ENCODE data around the gene BNC2.
"Not testable (repeated sequence)": the region's sequence is repeated elsewhere in the genome, so short reads cannot be mapped to it uniquely, and the experiment has no call there.

The BNC2 gene, protein sequence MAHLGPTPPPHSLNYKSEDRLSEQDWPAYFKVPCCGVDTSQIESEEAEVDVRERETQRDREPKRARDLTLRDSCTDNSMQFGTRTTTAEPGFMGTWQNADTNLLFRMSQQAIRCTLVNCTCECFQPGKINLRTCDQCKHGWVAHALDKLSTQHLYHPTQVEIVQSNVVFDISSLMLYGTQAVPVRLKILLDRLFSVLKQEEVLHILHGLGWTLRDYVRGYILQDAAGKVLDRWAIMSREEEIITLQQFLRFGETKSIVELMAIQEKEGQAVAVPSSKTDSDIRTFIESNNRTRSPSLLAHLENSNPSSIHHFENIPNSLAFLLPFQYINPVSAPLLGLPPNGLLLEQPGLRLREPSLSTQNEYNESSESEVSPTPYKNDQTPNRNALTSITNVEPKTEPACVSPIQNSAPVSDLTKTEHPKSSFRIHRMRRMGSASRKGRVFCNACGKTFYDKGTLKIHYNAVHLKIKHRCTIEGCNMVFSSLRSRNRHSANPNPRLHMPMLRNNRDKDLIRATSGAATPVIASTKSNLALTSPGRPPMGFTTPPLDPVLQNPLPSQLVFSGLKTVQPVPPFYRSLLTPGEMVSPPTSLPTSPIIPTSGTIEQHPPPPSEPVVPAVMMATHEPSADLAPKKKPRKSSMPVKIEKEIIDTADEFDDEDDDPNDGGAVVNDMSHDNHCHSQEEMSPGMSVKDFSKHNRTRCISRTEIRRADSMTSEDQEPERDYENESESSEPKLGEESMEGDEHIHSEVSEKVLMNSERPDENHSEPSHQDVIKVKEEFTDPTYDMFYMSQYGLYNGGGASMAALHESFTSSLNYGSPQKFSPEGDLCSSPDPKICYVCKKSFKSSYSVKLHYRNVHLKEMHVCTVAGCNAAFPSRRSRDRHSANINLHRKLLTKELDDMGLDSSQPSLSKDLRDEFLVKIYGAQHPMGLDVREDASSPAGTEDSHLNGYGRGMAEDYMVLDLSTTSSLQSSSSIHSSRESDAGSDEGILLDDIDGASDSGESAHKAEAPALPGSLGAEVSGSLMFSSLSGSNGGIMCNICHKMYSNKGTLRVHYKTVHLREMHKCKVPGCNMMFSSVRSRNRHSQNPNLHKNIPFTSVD

DNA sequence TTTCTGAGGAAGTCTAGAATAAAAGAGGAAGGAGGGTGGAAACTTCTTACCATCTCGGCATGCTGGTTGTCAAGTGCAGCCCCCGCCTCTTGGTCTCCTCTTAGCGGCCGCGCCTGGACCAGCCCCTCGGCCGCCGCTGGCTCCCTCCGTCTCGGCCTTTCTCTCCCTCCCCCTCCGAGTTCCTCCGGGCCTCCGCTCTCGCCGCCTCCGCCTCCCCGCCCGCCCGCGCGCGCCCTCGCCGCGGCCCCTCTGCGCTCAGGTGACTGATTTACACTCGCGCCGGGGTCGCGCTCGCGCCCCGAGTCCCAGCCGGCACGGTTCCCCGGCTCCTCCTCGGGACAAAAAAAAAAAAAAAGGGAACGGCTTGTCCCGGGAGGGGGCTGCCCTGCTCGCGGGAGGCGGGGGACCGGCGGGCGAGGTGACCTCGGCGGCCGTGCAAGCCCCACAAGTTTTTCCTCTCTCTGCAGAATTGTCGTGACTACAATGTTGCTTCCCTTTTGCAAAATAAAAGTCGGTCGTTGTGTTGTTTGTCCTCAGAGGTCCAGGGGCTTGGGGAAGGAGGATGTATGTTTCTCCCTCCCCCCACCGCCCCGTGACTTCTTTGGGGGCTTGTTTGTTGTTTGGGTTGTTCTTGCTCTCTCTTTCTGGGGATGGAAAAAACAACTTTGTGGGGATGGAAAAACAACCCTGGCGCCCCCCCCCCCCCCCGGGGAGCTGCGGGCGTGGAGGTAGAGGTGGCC is at the start of gene BNC2:
Gene BNC2, minus strand, starts transcription at position 75 of the 740 bp plus-strand sequence. Its CDS starts 22 bp downstream, at position 53.
- peak in 7 of 56 donors; percentile 4 to 25 (median 14) for DNase-seq

DNA sequence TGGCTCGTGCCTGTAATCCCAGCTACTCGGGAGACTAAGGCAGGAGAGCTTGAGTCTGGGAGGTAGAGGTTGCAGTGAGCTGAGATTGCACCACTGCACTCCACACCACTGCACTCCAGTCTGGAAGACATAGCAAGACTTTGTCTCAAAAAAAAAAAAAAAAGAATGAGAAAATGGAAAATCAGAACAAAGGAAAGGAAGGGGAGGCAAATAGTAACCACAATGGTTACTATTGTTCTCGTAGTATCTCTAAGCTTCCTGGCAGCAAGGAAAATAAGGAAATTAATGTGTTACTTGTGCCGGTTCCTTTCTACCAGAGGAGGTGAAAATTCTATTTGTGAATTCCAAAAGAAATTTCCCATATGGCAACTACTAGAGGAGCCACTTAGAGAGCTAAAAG is 48.5 kb upstream of the BNC2 start:
- DNase-seq = no peak

DNA sequence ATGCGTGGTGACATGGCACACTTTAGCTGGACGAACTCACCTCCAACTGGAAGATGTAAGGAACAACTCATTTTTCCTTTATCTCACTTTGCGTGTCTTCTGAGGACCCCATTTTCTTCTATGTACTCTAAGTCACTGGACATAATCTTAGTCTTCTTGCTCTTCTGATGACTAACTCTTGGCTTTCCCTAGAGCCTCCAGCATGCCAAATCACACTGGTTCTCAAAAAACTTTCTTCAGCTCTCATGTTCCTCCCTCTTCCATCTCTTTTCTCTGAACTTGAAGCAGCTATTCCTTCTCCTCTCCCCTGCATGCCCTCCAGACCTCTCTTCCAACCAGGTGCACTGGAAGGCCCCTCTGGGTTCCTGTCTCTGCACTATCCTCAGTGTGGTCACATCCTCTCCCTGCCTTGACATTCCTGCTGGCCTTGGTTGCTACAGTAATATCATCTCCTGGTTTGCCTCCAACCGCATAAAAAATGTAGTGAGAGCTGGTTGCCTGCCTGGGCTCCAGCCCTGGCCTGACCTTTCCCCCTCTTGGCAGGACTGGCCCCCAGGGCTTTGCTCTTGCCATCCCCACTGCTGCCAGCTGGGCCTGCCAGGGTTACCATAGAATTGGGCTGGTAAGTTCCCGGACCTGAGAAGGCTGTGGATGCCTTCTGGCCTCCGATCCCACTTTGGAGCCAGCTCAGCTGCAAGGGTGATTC is 44.8 kb upstream of the BNC2 start:
- peak in 12 of 56 donors; percentile 1 to 29 (median 6) for DNase-seq

DNA sequence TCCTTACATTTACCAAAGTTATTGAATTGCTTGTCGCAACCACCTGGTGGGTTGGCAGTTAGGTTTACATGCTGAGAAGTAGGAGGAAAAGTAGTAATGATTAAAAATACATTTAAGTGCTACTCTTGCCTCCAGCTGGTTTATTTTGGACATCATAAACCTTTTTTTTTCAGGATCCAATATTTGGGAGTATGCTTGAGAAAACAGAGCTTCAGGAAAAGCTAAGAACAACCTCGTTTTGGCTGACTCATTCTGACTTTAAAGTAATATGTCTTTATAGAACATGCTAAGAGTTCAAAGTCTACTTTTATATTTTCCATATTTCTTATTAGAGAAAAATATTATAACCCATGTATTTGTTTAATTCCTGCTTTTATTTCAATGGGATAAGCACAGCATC is 41.7 kb upstream of the BNC2 start:
- no peak for DNase-seq

DNA sequence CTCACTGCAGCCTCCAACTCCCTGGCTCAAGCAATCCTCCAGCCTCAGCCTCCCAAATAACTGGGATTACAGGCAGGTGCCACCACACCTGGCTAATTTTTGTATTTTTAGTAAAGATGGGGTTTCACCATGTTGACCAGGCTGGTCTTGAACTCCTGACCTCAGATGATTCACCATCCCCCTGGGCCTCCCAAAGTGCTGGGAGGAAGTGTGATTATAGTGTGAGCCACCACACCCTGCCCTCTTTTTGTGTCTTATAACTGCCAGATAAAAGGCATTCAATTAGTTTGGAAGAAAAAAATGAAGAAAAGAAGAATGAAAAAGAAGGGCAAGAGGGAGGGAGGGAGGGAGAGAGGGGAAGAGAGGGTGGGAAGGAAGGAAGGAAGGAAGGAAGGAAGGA is 37.7 kb upstream of the BNC2 start:
- DNase-seq = not testable (repeated sequence)

DNA sequence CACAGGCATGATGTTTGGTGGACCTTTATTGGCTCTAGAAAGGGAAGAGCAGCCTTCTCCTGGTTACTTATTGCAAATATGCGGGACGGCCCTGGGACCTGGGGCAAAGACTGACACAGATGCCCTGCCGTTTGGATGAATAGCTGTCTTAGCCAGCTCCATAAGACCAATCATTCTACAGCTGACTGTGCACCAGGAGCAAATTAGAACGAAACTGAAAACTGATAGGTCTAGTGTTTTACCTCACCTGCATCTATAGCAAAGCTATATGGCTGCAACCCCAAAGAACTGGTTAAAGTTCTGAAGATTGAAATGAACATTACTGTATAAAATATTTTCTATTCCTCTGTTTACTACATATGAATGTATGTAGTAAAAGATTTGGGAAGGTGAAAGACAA is 34.2 kb upstream of the BNC2 start:
- no peak for DNase-seq

DNA sequence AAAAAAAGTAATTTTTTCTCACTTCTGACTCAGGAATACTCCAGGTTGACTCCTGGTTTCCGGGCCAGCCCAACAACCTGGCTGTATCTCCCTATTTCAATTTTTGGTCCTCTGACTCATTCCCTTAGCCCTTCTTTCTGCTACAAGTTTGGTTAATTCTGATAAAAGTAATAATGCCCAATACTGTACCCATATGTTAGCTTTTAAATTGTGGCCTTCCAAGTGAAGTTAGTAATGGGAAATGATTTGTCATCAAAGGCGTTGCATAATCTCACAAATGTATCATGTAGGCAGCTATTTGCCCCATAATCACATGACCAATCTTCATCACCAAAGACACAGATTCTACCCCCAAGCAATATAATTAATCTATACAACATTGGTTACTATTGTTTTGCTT is 31.1 kb upstream of the BNC2 start:
- DNase-seq = no peak

DNA sequence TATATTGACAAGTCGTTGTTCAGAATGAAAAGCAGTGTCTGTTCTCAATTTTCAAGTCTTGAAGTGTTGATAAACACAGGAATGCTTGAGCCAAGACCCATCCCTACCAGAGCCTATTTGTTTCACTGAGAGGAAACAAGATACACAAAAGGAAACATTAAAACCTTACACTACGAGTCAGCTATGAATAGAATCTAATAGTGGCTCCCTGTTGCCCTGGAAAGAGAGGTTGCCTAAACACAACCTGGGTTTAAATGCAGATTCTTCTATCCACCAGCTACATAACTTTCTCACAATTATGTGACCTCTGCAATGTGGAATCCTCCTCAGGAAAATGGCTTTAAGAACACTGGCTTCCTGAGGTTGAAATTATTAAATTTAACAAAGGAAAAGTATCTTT is 29.1 kb upstream of the BNC2 start:
- no peak for DNase-seq

DNA sequence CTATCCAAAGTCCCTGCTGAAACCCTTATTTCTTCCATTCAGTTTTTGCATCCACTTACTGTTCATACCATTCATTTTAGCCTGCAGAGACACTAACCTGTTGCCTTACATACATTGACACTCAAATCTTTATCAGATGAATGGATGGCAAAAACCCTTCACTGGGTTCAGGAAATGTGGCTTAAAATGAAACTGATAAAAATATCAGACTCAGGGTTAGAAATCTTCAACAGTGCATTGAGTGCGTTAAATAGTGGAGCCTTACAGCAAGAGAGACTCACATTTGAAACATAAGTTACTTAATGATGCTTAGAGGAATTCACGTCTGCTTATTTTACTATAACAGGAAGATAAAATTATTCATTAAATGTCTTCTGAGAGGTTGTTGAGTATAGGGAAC is 28.0 kb upstream of the BNC2 start:
- DNase-seq = no peak

DNA sequence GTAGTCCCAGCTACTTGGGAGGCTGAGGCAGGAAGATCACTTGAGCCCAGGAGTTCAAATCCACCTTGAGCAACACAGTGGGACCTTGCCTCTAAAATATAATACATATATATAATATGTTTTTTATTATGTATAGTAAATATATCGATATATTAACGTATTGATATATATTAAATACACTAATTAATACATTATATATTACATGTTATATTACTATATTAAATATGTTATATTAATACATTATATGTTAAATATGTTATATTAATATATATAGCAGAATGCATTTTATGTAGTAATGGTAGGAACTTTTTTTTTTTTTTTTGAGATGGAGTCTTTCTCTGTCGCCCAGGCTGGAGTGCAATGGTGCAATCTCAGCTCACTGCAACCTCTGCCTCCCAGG is 18.1 kb upstream of the BNC2 start:
- DNase-seq = no peak

DNA sequence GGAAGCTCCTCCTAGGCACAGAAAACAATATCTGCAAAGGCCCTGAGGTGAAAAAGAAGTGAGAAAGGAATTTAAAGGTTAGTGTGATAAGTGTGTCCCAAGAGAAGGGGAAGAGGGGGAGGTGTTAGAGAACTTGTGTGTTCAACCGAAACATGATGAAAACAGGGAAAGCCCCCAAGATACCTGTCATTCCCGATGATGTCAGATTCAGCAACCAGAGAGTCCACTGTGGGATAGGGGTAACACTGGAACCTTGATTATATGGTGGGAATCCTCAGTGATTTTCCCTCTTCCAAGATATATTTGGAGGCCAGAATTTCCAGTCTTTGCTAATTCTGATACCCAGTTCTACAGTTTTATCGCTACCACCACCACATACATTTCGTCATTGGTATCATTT is 15.5 kb upstream of the BNC2 start:
- no peak for DNase-seq

DNA sequence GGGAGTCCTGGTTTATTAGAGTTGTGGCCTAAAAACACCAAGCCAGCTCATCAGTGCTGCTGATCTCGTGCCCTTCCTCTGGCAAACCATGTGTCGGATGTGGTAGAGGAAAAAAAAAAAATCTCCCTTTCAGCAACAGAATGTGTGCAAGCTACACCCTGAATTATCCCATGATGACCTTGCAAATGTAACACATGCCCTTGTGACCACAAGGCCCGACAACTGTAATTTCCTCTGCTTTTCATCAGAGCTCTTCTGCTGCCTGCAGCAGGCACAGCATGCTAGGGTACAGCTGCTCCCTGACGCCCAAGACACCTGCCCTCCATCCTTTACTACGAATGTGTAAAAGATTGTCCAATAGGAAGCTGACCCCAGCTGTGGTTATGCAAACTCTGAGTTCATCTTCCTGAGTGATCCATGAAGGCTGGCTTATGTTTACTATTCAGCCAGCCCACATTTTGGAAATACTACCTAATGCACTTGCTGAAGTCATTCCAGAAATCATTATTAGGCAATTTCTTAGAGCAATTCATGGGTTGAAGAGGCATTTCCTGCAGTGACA is 14.6 kb upstream of the BNC2 start:
- peak in 1 of 56 donors; percentile 5 for DNase-seq

DNA sequence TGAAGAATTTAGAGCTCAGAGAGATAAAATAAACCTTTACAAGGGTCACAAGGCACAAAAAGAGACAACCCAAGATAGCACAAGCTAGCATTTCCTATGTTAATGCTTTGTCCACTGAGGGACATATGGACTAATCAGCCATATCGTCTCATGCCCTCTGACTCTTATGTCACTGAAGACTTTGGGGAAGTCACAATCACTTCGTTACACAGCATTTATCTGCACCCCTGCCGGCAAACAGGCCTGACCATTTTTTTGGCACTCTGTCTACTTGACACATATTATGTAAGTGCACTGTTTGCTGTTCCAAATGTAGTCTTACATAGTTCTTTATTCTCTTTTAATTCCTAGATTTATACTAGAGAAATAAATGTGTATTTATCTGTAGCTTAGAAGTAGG is 13.9 kb upstream of the BNC2 start:
- DNase-seq = no peak

DNA sequence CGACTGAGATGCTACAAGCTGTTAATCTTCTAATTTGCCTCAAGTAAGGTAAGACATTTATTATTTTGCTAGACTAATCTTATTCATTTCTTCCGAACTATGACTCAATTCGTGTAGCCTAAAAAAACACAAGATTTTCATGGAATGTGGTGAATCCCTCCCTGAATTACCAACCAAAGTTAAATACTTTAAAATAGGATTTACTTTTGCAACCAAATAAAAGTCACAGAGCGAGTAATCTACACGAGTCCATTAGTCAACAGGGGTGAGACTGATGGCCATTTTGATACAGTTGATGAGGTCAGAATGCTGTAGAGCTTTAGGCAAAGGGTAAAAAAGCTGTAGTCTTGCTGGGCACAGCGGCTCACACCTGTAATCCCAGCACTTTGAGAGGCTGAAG is 13.1 kb upstream of the BNC2 start:
- DNase-seq = no peak

DNA sequence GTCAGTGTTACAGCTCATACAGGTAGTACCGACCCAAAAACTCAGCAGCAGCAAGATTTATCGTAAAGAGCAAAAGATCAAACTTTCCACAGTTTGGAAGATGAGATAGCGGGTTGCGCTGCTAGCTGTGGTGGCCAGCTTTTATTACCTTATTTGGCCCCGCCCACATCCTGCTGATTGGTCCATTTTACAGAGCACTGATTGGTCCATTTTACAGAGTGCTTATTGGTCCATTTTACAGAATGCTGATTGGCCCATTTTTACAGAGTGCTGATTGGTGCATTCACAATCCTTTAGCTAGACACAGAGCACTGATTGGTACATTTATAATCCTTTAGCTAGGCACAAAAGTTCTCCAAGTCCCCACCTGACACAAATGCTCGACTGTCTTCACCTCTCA is 12.0 kb upstream of the BNC2 start:
- not testable (repeated sequence) for DNase-seq

DNA sequence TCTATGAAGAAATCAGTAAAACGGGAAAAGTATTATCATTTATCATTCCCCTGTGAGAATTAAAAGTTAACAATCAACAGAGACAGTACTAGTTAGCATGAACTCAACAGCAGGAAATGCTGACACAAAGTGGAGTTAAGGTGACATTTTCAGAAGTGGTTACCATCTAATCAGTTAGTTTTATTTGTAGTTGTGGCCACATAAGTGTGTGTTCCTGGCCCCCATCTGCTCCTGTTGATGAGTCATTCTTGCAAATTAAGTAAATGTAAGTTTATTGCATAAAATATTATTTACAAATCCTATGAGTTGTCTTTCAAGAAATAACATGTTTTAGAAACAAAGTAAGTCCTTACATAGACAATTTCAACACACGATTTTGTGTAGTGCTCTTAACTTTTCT is 8.9 kb upstream of the BNC2 start:
- DNase-seq = no peak

DNA sequence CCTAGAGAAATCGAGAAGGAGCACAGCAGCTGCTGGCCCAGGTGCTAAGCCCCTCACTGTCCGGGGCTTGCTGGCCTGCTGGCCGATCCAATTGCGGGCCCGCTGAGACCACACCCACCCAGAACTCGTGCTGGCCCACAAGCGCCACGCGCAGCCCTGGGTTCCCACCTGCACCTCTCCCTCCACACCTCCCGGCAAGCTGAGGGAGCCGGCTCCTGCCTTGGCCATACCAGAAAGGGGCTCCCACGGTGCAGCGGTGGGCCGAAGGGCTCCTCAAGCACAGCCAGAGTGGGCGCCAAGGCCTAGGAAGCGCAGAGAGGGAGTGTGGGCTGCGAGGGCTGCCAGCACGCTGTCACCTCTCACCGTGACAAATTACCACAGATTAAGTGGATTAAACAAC is 6.8 kb upstream of the BNC2 start:
- no peak for DNase-seq

DNA sequence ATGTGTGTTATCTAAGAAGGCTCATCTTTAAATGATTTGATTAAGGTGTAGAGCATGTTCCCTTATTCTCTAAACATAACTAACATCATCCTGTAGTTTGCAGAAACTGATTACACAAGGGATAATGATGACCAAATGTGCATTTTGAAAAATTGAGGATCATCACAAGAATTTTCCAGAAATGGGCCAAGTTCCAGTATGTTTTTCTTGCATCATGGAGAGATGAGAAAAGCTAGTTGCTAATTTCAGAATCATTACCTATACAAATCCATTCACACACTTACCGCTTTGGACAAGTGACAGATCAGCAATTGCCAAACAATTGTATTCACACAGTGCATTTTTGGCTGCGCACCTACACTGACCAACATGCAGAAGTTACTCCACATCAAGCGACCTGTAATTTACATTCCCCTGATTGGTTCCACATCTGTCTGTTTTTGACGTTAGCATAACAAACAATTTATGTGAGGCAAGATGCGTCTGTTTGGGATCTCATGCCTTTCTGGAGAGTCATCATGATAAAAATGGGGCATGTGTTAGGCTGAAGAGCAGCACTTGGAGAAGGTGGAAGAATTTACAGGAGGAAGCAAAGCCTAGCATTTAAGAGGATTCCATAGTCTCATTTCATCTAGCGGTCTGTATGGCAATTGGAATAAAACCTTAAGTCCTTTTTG is 2.8 kb upstream of the BNC2 start:
- no peak for DNase-seq

DNA sequence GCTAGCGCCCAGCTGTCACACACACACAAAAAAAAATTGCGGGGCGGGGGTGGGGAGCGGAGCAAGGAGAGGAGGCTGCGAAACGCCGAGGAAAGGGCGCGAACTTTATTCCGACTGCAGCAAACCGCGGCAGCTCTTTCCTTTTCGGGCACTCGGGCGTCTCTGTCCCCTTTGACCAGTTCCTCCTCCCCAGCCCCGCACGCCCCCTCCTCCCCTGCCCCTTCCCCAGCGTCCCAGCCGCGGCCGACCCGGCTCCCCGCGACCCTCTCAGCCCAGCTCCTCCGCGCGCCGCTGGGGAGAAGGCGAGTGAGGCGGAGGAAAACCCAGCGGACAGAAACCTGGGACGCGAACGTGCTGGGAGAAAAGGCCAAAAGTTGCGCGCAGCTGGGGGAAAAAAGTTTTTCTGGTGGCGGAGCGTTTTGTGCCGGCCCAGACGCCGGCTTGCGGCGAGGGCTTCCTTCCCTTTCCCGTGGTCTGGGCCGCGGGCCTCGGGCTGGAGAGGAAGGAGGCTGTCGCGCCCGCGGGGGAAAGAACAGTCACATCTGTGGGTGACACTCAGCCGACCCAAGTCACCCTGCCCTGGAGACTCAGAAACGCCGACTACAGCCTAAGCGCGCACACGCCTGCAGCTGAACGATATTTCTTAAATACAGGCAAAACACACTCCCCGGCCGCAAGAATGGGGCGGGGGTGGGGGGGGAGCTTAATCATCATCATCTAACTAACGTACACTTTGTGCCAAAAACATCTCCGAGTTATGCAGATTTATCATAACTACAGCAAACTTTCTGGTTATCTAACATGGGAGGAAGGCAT is 1.1 kb upstream of the BNC2 start:
- peak in 7 of 56 donors; percentile 4 to 38 (median 28) for DNase-seq
